Renal cortex interstitium (tissue), 11 donors: Measurements from ENCODE around the gene ADIRF. TPM values are rescaled to one million over a fixed set of nuclear protein-coding genes. Genes with fewer than 3 reads are reported as not detected.
"Not testable (repeated sequence)": the region's sequence is repeated elsewhere in the genome, so short reads cannot be mapped to it uniquely, and the experiment has no call there.

Source experiments
- DNase-seq, 11 donors: peaks; one replicate each; pipeline ENCODE4 v3.0.0-alpha.2; 2013; ENCODE audit warnings: low read depth in 9 of 11, low spot score in 4 of 11; ENCODE audit errors: extremely low read depth in 1 of 11
- polyA plus RNA-seq, 3 donors: library from polyadenylated mRNA; unstranded; fragments of 120-200 nt; gene quantifications; one replicate each; pipeline ENCODE4 v1.2.1, GENCODE V29; 2013; ENCODE audit not compliant: insufficient read length in 3 of 3

ADIRF gene
- polyA plus RNA-seq, 3 donors: 9.2 to 17.2 (median 13.5) TPM

DNA sequence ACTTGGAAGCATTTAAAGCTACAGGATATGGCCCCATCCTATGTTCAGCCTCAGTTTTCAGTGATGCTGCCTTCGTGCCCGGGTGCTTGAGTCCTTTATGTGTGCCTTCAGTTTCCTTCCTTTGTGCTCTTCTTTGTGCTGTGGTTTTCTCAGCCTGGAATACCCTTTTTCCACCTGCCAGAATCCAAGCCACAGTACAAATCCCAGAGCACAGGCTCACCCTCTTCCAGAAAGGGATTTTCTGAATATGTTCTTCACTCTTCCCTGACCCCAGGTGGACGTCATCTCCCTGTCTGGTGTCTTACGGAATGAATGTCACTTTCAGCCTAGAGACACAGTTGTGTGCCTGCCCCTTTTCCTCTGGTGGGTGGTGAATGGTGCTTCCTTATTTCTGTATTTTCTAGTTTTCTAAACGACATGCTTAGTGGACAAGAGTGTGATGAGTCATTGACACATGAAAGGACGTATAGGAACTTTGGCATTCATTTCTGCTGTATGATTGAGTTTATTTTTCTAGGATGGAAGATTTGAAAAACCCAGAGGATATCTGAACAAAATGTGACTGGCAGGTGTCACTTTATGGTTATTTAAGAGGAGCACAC lies 31.6 kb downstream of the ADIRF start:
- DNase-seq: not testable (repeated sequence)

GRCh38 chr10:87000491-87000890 lies 32.2 kb downstream of the ADIRF start:
- DNase-seq: no peak

DNA sequence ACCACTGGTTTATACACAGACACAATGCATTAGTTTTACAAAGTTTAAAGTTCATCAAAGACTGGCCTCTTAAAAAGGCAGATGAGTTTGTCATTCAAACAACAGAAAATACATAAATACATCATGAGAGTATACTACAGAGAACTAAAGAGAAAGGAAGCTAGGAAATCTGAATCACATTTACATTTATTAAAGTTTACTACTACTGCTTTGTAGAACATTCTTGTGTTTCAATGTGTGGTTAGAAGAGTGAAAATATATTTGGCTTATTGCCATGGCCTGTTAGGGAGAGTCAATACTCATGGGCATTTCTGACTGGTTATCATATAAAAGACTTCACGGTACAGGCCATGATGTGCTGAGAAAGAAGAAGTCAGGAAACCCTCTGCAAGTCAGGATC lies 38.8 kb downstream of the ADIRF start:
- DNase-seq: not testable (repeated sequence)

DNA sequence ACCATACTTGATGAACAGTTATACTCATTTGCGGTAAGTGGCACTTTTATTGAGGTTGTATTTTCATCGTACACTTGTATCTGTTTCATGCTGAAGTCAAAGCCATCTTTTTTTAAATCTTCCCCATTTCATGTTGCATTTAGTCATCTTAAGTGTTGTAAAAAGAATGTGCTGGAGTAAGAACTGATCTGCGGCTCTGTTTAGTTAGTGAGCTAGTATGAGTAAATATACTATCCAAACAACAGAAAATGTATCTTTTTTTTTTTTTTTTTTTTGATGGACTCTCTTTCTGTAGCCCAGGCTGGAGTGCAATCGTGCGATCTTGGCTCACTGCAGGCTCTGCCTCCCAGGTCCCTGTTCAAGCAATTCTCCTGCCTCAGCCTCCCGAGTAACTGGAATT lies 39.4 kb downstream of the ADIRF start:
- not testable (repeated sequence) for DNase-seq

DNA sequence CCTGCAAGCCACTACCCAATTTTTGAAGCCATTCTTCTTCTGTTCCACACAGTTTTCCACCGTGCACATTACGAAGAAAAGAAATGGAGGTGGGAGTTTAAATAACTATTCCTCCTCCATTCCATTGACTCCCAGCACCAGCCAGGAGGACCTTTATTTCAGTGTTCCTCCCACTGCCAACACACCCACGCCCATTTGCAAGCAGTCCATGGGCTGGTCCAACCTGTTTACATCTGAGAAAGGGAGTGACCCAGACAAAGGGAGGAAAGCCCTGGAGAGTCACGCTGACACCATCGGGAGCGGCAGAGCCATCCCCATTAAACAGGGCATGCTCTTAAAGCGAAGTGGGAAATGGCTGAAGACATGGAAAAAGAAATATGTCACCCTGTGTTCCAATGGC lies 40.0 kb downstream of the ADIRF start:
- not testable (repeated sequence) for DNase-seq

GRCh38 chr10:87009134-87009696 lies 40.9 kb downstream of the ADIRF start:
- not testable (repeated sequence) for DNase-seq

DNA sequence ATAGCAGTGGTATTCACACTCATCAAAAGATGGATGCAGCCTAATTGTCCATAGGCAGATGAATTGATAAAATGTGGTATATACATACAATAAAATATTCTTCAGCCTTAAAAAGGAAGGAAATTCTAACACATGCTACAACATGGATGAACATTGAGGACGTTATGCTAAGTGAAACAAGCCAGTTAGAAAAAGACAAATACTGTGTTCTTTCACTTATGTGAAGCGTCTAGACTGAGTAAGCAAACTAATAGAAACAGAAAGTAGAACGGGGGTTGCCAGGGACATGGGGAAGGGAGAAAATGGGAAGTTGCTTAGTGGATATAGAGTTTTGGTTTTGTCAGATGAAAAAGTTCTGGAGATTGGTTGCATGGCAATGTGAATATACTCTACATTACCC lies 45.2 kb downstream of the ADIRF start:
- not testable (repeated sequence) for DNase-seq

- not testable (repeated sequence) for DNase-seq
These were observed 46.9 kb downstream of the ADIRF start for GRCh38 chr10:87014986-87015716.

GRCh38 chr10:87018127-87018526 lies 49.8 kb downstream of the ADIRF start:
- DNase-seq: not testable (repeated sequence)

DNA sequence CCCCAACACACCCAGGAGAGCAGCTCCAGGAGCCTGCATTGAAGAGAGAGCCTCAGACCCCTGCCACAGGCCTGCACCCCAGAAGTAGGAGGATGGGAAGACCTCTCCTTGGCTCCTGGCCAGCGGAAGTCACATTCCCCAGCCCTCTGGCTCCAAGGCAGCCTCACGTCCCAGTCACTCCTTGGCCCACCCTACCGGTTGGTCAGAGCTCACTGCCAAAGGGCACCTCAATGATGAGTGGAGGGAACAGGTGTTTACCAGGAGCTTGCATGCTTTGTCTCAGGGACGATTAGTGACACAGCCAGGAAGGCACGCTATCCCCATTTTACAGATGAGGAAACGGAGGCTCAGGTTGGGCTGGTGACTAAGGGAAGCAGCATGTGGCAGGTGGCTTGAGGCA lies 50.8 kb downstream of the ADIRF start:
- not testable (repeated sequence) for DNase-seq

DNA sequence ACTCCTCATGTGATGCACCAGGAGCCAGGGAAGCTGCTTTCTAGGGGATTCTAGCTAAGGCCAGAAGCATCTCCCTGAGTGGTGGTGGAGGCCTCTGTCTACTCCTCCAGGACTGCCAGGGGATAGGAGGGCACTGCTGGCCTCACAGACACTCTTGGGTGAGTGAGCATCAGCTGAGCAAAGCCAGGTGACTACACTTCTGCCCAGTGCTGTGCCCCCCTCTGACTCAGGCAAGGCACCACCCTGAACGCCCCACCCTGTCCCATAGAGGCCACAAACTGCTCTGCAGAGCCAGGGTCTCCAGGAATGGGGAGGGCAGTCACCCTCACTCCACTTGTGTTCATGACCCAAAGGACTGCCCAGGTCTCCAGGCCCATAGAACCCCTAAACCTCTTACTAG lies 51.2 kb downstream of the ADIRF start:
- DNase-seq: not testable (repeated sequence)

GRCh38 chr10:87020056-87020455 lies 51.8 kb downstream of the ADIRF start, which contains the start of gene FAM25A:
Gene FAM25A (plus strand): TSS chr10:87020294. CDS start chr10:87020325, 31 bp downstream.
- not testable (repeated sequence) for DNase-seq

Other genes with a start within 250 kb of the ADIRF start
- 10 to 100 TPM; 60.8 to 78.6 (median 70.7) TPM for gene BMPR1A, start 211.9 kb upstream of the ADIRF start, polyA plus RNA-seq
- 10 to 100 TPM; 20.2 to 26.5 (median 25.0) TPM for gene MMRN2, start 10.9 kb upstream of the ADIRF start, polyA plus RNA-seq
- gene SNCG, start 9.9 kb upstream of the ADIRF start, polyA plus RNA-seq: 10 to 100 TPM in 2 of 3 donors, 1 to 10 TPM in 1; 9.9 to 13.8 (median 11.6) TPM
- gene FAM25A, start 51.8 kb downstream of the ADIRF start, polyA plus RNA-seq: not detected
- gene GLUD1, start 126.4 kb downstream of the ADIRF start, polyA plus RNA-seq: 100 to 1,000 TPM; 141 to 176 (median 156) TPM
- gene SHLD2, start 126.7 kb downstream of the ADIRF start, polyA plus RNA-seq: 10 to 100 TPM; 39.7 to 43.5 (median 42.5) TPM